Stimulated activated CD4-positive, alpha-beta T cell treated with anti-CD3 and anti-CD28 coated beads, Interleukin-12 subunit alpha, Interleukin-12 subunit beta, amount 100 ng/mL, for 24 hours (primary cell): ENCODE results near the gene MKNK1.
A peak's percentile ranks its signal among the peaks of the same experiment; 100 is the strongest.

Experiments used
- DNase-seq, 2 experiments: peaks; one replicate each; pipeline ENCODE4 v3.0.0-alpha.2; 2020; ENCODE audit warnings: low read depth in 2 of 2

Gene MKNK1

DNA sequence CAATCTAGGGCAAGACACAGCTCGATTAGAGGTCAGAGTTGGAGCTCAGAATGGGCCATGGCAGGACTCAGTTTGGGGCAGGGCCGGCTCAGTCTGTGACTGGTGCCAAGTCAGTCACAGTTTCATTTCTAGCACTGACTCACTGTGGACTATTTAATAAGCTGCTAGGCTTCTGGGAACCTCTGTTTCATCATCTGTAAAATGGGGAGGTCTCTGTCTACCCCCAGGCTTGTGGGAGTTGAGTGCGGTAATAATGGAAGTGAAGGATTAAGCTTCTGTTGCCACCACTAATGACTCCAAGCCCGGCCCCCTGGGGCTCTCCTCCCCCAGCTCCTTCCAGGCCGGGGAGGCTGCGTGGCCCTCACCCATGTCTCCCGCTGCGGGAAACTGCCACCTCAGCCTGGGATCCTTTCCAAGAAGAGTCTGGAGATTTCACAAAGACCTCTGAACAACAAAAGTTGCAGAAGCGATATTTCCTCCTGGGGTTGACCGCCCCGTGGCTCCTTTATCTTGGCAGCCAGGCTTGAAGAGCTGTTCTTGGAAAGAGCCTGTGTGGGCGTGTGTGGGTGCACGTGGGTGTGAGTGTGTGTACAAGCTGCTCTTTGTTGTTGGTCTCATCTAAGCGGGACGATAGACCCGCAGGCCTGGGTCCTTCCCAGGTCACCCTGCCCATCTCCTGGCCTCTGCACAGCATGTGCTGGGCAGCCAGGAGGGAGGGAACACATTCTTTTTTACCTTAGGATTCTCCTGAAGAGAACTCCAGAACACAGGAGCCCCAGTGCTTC lies 81.7 kb downstream of the MKNK1 start:
- DNase-seq = peak in 1 of 2 experiments; percentile 17

- DNase-seq = no peak
Measured at GRCh38 chr1:46521414-46521813, 82.7 kb downstream of the MKNK1 start.

GRCh38 chr1:46520063-46520911 lies 83.8 kb downstream of the MKNK1 start:
- no peak for DNase-seq

GRCh38 chr1:46519209-46519608 lies 84.9 kb downstream of the MKNK1 start:
- no peak for DNase-seq

DNA sequence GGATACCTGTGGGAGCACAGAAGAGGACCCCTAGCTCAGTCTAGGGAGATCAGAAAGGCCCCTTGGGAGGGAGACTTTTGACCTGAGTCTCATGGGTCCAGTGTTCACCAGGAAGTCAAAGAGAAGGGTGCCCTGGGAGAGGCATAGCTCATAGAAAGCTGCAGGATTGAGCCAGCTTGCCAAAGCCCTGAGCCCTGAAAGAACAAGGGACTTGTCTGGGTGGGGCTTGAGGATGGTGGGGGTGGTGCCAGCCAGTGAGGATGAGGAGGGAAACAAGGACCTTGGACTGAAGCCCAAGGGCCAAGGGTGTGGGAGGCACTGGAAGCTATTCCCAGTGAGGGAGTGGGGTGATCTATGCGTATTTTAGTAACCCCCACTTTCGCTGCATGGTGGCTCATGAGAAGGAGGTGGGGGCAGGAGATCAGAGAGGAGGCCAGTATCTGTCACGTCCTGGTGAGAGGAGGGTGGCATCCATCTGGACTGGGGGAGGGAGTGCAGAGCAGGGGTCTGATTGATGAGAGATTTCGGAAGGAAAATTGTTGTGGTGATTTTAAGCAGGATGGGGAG lies 86.1 kb downstream of the MKNK1 start:
- no peak for DNase-seq

- DNase-seq = no peak
Measured at GRCh38 chr1:46517010-46517600, 87.0 kb downstream of the MKNK1 start.

DNA sequence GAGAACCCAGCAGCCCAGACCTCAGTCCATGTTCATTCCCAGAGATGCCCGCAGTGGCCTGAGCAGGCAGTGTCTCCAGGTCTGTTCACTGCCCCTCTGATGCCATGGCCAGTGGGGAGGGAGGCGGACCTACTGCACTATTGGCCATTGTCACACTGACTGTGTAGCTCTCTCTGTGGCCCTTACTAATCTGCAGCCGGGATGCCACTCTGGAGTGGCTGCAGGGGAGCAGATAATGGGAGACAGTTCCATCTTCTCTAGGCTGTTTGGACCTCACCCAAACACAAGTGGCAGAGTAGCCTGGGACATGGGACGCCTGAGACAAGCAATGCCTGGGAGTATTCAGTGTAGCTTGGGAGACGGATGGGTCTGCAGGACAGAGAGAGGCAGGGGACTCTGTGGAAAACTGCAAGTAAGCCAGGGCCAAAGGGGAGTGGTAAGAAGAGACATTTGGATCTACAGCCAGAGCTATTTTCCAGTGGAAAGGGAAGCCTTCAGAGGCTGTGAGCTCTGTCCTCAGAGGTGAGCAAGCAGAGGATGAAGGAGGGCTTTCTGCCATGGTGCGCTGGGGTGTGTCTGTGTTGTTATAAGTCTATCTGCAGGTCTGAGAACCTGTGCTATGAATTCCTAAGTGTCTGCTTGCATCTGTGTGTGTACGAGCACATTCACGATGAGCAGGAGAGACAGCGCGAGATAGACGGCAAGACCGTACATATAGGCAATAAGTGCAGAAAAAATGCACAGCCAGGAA lies 87.7 kb downstream of the MKNK1 start:
- DNase-seq = no peak

DNA sequence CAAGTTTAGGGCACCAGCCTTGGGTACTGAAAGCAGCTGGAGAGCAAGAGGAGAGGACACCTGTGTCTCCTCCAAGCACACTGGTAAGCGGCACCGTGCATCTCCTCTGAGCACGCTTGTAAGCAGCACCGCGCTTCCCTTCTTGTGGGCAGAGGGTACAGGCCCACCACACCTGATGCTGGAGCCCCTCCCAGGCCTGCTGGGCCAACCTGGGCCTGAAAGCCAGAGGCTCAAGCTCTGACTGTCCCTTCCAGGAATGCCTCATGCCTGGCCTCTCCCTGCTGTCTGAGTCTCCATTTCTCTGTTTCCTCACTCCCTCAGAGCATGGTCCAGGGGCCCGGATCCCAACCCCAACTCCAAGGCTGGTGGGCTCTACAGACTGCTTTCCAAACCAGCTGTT lies 88.5 kb downstream of the MKNK1 start:
- DNase-seq = no peak

DNA sequence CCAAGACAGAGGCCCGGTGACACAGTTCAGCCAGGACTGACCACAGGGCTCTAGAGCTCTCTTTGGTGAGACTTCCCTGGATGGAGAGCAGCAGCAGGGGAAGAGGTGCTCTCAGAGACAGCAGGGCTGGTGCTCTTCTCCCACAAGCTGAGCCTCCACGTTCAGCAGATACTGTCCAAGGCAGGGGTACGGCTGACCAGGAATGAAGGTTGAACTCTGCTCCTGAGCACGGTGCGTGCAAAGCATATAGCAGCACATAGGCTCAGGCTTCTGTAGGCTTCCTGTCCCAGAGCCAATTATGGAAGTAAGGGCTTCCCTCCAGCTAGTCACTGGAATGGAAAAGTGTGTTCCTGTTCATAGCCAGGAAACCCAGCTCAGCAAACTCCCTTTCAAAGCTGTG lies 90.5 kb downstream of the MKNK1 start:
- DNase-seq = no peak

- no peak for DNase-seq
Measured at GRCh38 chr1:46512792-46513190, 91.3 kb downstream of the MKNK1 start.

GRCh38 chr1:46512135-46512791 lies 91.8 kb downstream of the MKNK1 start:
- DNase-seq = no peak

DNA sequence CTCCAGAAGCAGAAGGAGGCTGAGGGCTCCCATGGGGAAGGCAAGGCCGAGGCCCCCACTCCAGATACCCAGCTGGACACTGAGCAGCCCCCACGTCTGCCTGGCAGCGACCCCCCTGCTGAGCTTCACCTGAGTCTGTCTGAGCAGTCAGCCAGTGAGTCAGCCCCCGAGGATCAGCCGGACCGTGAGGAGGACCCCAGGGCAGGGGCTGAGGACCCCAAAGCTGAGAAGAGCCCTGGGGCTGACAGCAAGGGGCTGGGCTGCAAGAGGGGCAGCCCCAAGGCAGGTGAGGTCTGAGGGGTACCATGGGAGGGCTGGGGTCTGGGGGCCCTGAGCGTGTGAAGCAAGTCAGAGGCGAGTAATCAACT lies 93.1 kb downstream of the MKNK1 start:
- DNase-seq = no peak

DNA sequence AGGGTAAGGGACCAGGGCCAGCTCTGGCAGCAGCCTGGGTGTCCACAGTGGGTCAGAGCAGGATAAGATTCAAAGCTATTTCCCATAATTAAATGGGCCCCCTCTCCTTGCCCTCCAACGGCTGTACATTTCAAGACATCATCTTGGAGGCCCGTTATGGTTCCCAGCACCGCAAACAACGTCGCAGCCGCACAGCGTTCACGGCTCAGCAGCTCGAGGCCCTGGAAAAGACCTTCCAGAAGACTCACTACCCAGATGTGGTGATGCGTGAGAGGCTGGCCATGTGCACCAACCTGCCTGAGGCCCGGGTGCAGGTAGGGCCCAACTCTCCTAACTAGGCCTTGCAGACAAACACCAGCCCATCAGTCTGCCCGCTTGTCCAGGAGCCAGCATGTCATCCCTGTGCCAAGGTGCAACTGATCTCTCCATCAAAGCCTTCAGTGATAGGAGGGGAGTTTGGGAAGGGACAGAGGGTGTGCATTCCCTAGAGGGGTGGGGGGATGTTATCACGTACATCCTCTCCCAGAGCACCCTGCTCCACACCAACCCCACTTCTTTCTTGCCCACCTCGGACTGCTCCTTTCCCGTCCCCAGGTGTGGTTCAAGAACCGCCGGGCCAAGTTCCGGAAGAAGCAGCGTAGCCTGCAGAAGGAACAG lies 93.6 kb downstream of the MKNK1 start:
- no peak for DNase-seq

GRCh38 chr1:46508757-46509156 lies 95.3 kb downstream of the MKNK1 start:
- no peak for DNase-seq
